ENCODE data around the gene PCSK6.

GRCh38 chr15:101254157-101255050, 235.1 kb downstream of the PCSK6 start:
- no peak for TF ChIP-seq POLR2AphosphoS5 (IDR thresholded peaks at IDR 0.05)
- TF ChIP-seq, protein P1, sequence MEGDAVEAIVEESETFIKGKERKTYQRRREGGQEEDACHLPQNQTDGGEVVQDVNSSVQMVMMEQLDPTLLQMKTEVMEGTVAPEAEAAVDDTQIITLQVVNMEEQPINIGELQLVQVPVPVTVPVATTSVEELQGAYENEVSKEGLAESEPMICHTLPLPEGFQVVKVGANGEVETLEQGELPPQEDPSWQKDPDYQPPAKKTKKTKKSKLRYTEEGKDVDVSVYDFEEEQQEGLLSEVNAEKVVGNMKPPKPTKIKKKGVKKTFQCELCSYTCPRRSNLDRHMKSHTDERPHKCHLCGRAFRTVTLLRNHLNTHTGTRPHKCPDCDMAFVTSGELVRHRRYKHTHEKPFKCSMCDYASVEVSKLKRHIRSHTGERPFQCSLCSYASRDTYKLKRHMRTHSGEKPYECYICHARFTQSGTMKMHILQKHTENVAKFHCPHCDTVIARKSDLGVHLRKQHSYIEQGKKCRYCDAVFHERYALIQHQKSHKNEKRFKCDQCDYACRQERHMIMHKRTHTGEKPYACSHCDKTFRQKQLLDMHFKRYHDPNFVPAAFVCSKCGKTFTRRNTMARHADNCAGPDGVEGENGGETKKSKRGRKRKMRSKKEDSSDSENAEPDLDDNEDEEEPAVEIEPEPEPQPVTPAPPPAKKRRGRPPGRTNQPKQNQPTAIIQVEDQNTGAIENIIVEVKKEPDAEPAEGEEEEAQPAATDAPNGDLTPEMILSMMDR (IDR thresholded peaks at IDR 0.05): no peak

All from stomach (tissue), 4 donors.